Measurements from ENCODE around the gene ADAMTS3. TPM values are rescaled to one million over a fixed set of nuclear protein-coding genes. Genes with fewer than 3 reads are reported as not detected.

The ADAMTS3 gene
- total and polyA plus RNA-seq, 2 of the 13 experiments (the other 11 are each of a cell fraction or from before 2014, with no cell fraction given), result not detected

GRCh38 chr4:72357908-72358307 lies 211.1 kb downstream of the ADAMTS3 start:
- Histone ChIP-seq H3K27ac (ENCODE audit: extremely low read length, insufficient read depth, low read length) (no peak overlapping the region), H3K9ac (ENCODE audit: insufficient read depth, low read depth, low read length) (no peak overlapping the region), H3K4me2 (ENCODE audit: low read depth, low read length) (no peak overlapping the region), H3K4me3 (replicated peaks in 1 of 3; ENCODE audit: insufficient read depth in 1 of 3, low read depth in 2 of 3, low read length in 3 of 3) (no peak overlapping the region), H2AFZ (ENCODE audit: low read length) (no peak overlapping the region), H3K4me1 (ENCODE audit: insufficient read depth, low read length) (no peaks in the 10 kb centered on the region), H3K9me3 (ENCODE audit: low read length) (no peaks in the 10 kb centered on the region), H4K20me1 (ENCODE audit: insufficient read depth, low read length) (no peaks in the 10 kb centered on the region), H3K79me2 (ENCODE audit: insufficient read depth, low read length) (no peaks in the 10 kb centered on the region), H3K36me3 (replicated peaks in 1 of 2; ENCODE audit: control insufficient read depth in 1 of 2, insufficient read depth in 2 of 2, low read length in 2 of 2) (no peaks in the 10 kb centered on the region), H3K27me3 (ENCODE audit: control insufficient read depth in 1 of 2, insufficient read depth in 2 of 2, low read length in 2 of 2) (no peaks in the 10 kb centered on the region)
- no peak for FAIRE-seq
- ATAC-seq, result no peak
- BruUV-seq (replicated peaks), result no TSS peak
- ChIA-PET CTCF (ENCODE audit: low intra/inter-chr PET ratio, low total read pairs) (no interaction called here), POLR2A (no interaction called here)
- in situ Hi-C loops (cut with HindIII; ENCODE audit: extremely low pct_ligation_motif_present, low pct_unique_long_range_greater_than_20kb), result no loop called here
- DNase-seq (ENCODE audit: low spot score), result no peak
- 0% methylated on average over 1 of the region's 1 CpG for WGBS (ENCODE audit: low lambda C conversion rate)
- TF ChIP-seq SCMH1 (CRISPR knock-in tag; IDR thresholded peaks at IDR 0.05; ENCODE audit: borderline replicate concordance), result no peak
- TF ChIP-seq CHD4 (IDR thresholded peaks at IDR 0.05; ENCODE audit: borderline replicate concordance, low read length), result no peak
- TF ChIP-seq ZNF326 (CRISPR knock-in tag; IDR thresholded peaks at IDR 0.05; ENCODE audit: borderline replicate concordance), result no peak
- TF ChIP-seq SMAD9 (CRISPR knock-in tag; IDR thresholded peaks at IDR 0.05), result no peak
- TF ChIP-seq KLF15 (CRISPR knock-in tag; IDR thresholded peaks at IDR 0.05; ENCODE audit: borderline replicate concordance), result no peak
- intact Hi-C loops (cut with micrococcal nuclease; ENCODE audit: unreplicated experiment), result no loop called here

- H3K4me2 ChIP-seq (ENCODE audit: low read depth, low read length), result no peak overlapping the region
- no peaks in the 10 kb centered on the region for H3K4me1 ChIP-seq (ENCODE audit: insufficient read depth, low read length)
- POLR2A ChIA-PET, result no interaction called here
- TF ChIP-seq KDM5A (IDR thresholded peaks at IDR 0.05; ENCODE audit: borderline replicate concordance, low read length) (no peak), TFDP1 (CRISPR knock-in tag; IDR thresholded peaks at IDR 0.05; ENCODE audit: borderline replicate concordance) (no peak), AKAP8 (CRISPR knock-in tag; IDR thresholded peaks at IDR 0.05) (no peak), ZNF468 (CRISPR knock-in tag; IDR thresholded peaks at IDR 0.05) (no peak), KDM4B (CRISPR knock-in tag; IDR thresholded peaks at IDR 0.05) (no peak), HNRNPK (IDR thresholded peaks at IDR 0.05; ENCODE audit: low read depth, low read length, poor library complexity, severe bottlenecking) (no peak), HHEX (CRISPR knock-in tag; IDR thresholded peaks at IDR 0.05) (no peak), ZSCAN20 (CRISPR knock-in tag; IDR thresholded peaks at IDR 0.05; ENCODE audit: borderline replicate concordance) (no peak), SIN3A (IDR thresholded peaks at IDR 0.05; ENCODE audit: borderline replicate concordance, low read depth, low read length) (no peak), ZNF180 (CRISPR knock-in tag; IDR thresholded peaks at IDR 0.05; ENCODE audit: borderline replicate concordance, low read depth) (no peak), RBM22 (optimal IDR thresholded peaks at IDR 0.05; ENCODE audit: low read length) (no peak), ZNF7 (CRISPR knock-in tag; IDR thresholded peaks at IDR 0.05) (no peak)
- in situ Hi-C loops (cut with HindIII; ENCODE audit: extremely low pct_ligation_motif_present, low pct_unique_long_range_greater_than_20kb), result no loop called here
- 1% methylated on average over 4 of the region's 4 CpGs for WGBS (ENCODE audit: low lambda C conversion rate)
- no peaks in the 10 kb centered on the region for H3K79me2 ChIP-seq (ENCODE audit: insufficient read depth, low read length)
- H3K9me3 ChIP-seq (ENCODE audit: low read length), result no peaks in the 10 kb centered on the region
- H3K27ac ChIP-seq (ENCODE audit: extremely low read length, insufficient read depth, low read length), result no peak overlapping the region
- H3K4me3 ChIP-seq (replicated peaks in 1 of 3; ENCODE audit: insufficient read depth in 1 of 3, low read depth in 2 of 3, low read length in 3 of 3), result no peak overlapping the region
- no peaks in the 10 kb centered on the region for H3K27me3 ChIP-seq (ENCODE audit: control insufficient read depth in 1 of 2, insufficient read depth in 2 of 2, low read length in 2 of 2)
- BruUV-seq (replicated peaks), result no TSS peak
- no peaks in the 10 kb centered on the region for H3K36me3 ChIP-seq (replicated peaks in 1 of 2; ENCODE audit: control insufficient read depth in 1 of 2, insufficient read depth in 2 of 2, low read length in 2 of 2)
- no peak for DNase-seq (ENCODE audit: low spot score)
- no peaks in the 10 kb centered on the region for H4K20me1 ChIP-seq (ENCODE audit: insufficient read depth, low read length)
- no peak for ATAC-seq
- FAIRE-seq, result no peak
- no peak overlapping the region for H2AFZ ChIP-seq (ENCODE audit: low read length)
- CTCF ChIA-PET (ENCODE audit: low intra/inter-chr PET ratio, low total read pairs), result no interaction called here
- H3K9ac ChIP-seq (ENCODE audit: insufficient read depth, low read depth, low read length), result no peak overlapping the region
- intact Hi-C loops (cut with micrococcal nuclease; ENCODE audit: unreplicated experiment), result no loop called here
Measured at GRCh38 chr4:72352711-72353110, 216.3 kb downstream of the ADAMTS3 start.

Measured in HepG2 (cell line).